Omental fat pad (tissue), 4 donors: Measurements from ENCODE around the gene SFXN5. TPM values are rescaled to one million over a fixed set of nuclear protein-coding genes. Genes with fewer than 3 reads are reported as not detected.

Source experiments
- ATAC-seq: fragments of 150-250 bp; one replicate; pipeline ENCODE4 v1.9.1; 2016; ENCODE audit warnings: mild to moderate bottlenecking, moderate library complexity; ENCODE audit not compliant: low FRiP score
- DNase-seq: peaks from one replicate; pipeline ENCODE4 v3.0.0-alpha.2; 2019; ENCODE audit warnings: low spot score
- CTCF ChIP-seq, 3 donors: fragments of 450-650 bp; IDR thresholded peaks; one replicate each; pipeline ENCODE4 v1.5.1; 2016 to 2017; ENCODE audit warnings: antibody characterized with exemption in 3 of 3, mild to moderate bottlenecking in 3 of 3, moderate library complexity in 2 of 3
- total RNA-seq, 4 donors: library from RNA; depleted of rRNA; stranded (reverse); fragments of >200 nt; gene quantifications; one replicate each; pipeline ENCODE4 v1.1.0, GENCODE V29; 2016

The SFXN5 gene
- total RNA-seq, 4 donors from 2014 or later, result 5.1 to 15.6 (median 9.4) TPM

GRCh38 chr2:72991439-72991725 lies 80.1 kb downstream of the SFXN5 start:
- TF ChIP-seq CTCF (IDR thresholded peaks at IDR 0.05), result no peak
- ATAC-seq, result no peak
- DNase-seq, result no peak

- DNase-seq (no peak), ATAC-seq (no peak)
- TF ChIP-seq CTCF (IDR thresholded peaks at IDR 0.05), result no peak
Observed at GRCh38 chr2:72990695-72991438, 80.6 kb downstream of the SFXN5 start.

GRCh38 chr2:72989770-72990556 lies 81.5 kb downstream of the SFXN5 start:
- DNase-seq, result peak; percentile 22
- no peak for TF ChIP-seq CTCF (IDR thresholded peaks at IDR 0.05)
- ATAC-seq, result peak; percentile 46

- DNase-seq, result peak; percentile 7
- TF ChIP-seq CTCF (IDR thresholded peaks at IDR 0.05), result no peak
- ATAC-seq, result no peak
Observed at GRCh38 chr2:72988726-72989273, 82.7 kb downstream of the SFXN5 start.

- ATAC-seq (no peak), DNase-seq (no peak)
- no peak for TF ChIP-seq CTCF (IDR thresholded peaks at IDR 0.05)
Observed at GRCh38 chr2:72988041-72988440, 83.5 kb downstream of the SFXN5 start.

GRCh38 chr2:72985891-72986683 lies 85.4 kb downstream of the SFXN5 start:
- ATAC-seq (no peak), DNase-seq (no peak)
- TF ChIP-seq CTCF (IDR thresholded peaks at IDR 0.05), result no peak
